Neural progenitor cell (in vitro differentiated cells): ENCODE data around the gene ZSCAN30. TPM values are rescaled to one million over a fixed set of nuclear protein-coding genes. Genes with fewer than 3 reads are reported as not detected.
A peak's percentile ranks its signal among the peaks of the same experiment; 100 is the strongest.

Source experiments
- DNase-seq: peaks from one replicate; pipeline ENCODE4 v3.0.0-alpha.2; 2016; ENCODE audit warnings: low spot score
- H2AFZ ChIP-seq: fragments of 200-600 bp; sonication (generic); replicated peaks from 2 replicates; pipeline ENCODE4 v1.6.1; 2016; ENCODE audit warnings: antibody characterized with exemption
- H3F3A ChIP-seq: fragments of 200-600 bp; sonication (generic); 2 replicates; pipeline ENCODE4 v1.6.1; 2016; ENCODE audit warnings: antibody characterized with exemption, low read depth
- H3K27ac ChIP-seq: fragments of 200-600 bp; sonication (generic); 2 replicates; pipeline ENCODE4 v1.5.1; 2016; ENCODE audit warnings: mild to moderate bottlenecking
- H3K27me3 ChIP-seq: fragments of 200-600 bp; sonication (generic); 2 replicates; pipeline ENCODE4 v1.6.1; 2016; ENCODE audit warnings: mild to moderate bottlenecking, moderate library complexity
- H3K36me3 ChIP-seq: fragments of 200-600 bp; sonication (generic); 2 replicates; pipeline ENCODE4 v1.5.1; 2016
- H3K4me1 ChIP-seq: fragments of 200-600 bp; sonication (generic); 2 replicates; pipeline ENCODE4 v1.6.1; 2016; ENCODE audit warnings: mixed run types
- H3K4me2 ChIP-seq: fragments of 200-600 bp; sonication (generic); 2 replicates; pipeline ENCODE4 v1.6.1; 2016
- H3K4me3 ChIP-seq: fragments of 200-600 bp; sonication (generic); 2 replicates; pipeline ENCODE4 v1.5.1; 2016
- H3K79me2 ChIP-seq: fragments of 200-600 bp; sonication (generic); 2 replicates; pipeline ENCODE4 v1.6.1; 2016; ENCODE audit warnings: low read depth
- H3K9ac ChIP-seq: fragments of 200-600 bp; sonication (generic); 2 replicates; pipeline ENCODE4 v1.6.1; 2016
- H3K9me3 ChIP-seq: fragments of 200-600 bp; sonication (generic); 2 replicates; pipeline ENCODE4 v1.5.1; 2016; ENCODE audit warnings: low read depth
- H4K20me1 ChIP-seq: fragments of 200-600 bp; sonication (generic); 2 replicates; pipeline ENCODE4 v1.6.1; 2016; ENCODE audit warnings: low read depth
- H3K27ac Mint-ChIP-seq: 3 replicates; pipeline ENCODE4 v1.8.0; 2021; ENCODE audit warnings: mixed read lengths
- H3K27me3 Mint-ChIP-seq: 2 replicates; pipeline ENCODE4 v1.8.0; 2022; ENCODE audit warnings: low read depth, mild to moderate bottlenecking, inconsistent platforms, moderate library complexity, mixed read lengths; ENCODE audit not compliant: insufficient read depth
- H3K36me3 Mint-ChIP-seq: 3 replicates; pipeline ENCODE4 v1.8.0; 2021; ENCODE audit warnings: mixed read lengths
- H3K4me1 Mint-ChIP-seq: 3 replicates; pipeline ENCODE4 v1.8.0; 2021; ENCODE audit warnings: mixed read lengths
- H3K4me3 Mint-ChIP-seq: 3 replicates; pipeline ENCODE4 v1.8.0; 2021; ENCODE audit warnings: mild to moderate bottlenecking, moderate library complexity, mixed read lengths
- H3K9me3 Mint-ChIP-seq: 3 replicates; pipeline ENCODE4 v1.8.0; 2020; ENCODE audit warnings: mixed read lengths
- EZH2 ChIP-seq: fragments of 200-600 bp; sonication (generic); IDR thresholded peaks from 2 replicates; pipeline ENCODE4 v1.6.1; 2017; ENCODE audit warnings: antibody characterized with exemption, mild to moderate bottlenecking, moderate library complexity
- EZH2phosphoT487 ChIP-seq: fragments of 200-600 bp; sonication (generic); IDR thresholded peaks from 2 replicates; pipeline ENCODE4 v1.6.1; 2017; ENCODE audit warnings: antibody characterized with exemption
- total RNA-seq: library from RNA; depleted of rRNA; stranded (reverse); fragments of >200 nt; gene quantifications from 2 replicates; pipeline ENCODE4 v1.2.3, GENCODE V29; 2015; ENCODE audit warnings: low replicate concordance
- TF ChIP-seq, protein P1 (sequence below): fragments of 200-600 bp; sonication (generic); IDR thresholded peaks from 2 replicates; pipeline ENCODE4 v1.5.1; 2017; ENCODE audit warnings: antibody characterized with exemption, mild to moderate bottlenecking

Gene ZSCAN30
- total RNA-seq, 1 donor from 2014 or later: 21.7 TPM

DNA sequence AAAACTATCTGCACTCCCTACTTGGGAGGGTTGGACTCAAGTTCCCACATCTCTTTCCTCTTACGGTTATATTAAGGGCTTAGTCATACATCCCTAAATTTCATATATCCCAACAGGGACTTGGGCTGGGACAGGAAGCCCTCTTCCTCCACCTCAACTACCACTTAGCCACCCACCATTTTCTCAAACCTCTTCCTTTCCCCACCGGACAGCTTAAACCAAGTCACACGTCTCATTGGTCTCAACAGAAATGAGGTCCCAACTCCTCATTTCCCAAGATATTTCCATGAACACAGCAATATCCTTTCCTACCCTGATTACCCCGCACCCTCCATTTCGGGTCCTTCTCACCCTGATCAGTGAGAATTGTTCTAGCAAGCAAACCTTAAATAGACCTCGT, 736 bp downstream of the ZSCAN30 start:
- no peaks in the 10 kb centered on the region for H3K36me3 ChIP-seq
- H4K20me1 ChIP-seq: no peaks in the 10 kb centered on the region
- H3K27me3 Mint-ChIP-seq: peaks cover 6% of the 10 kb centered on the region
- no peaks in the 10 kb centered on the region for H3K27me3 ChIP-seq
- H3K4me3 ChIP-seq: peak overlapping the region; percentile 81
- H3K79me2 ChIP-seq: peaks cover 64% of the 10 kb centered on the region
- H3K9me3 ChIP-seq: peaks cover 6% of the 10 kb centered on the region
- H3K27ac Mint-ChIP-seq: peak overlapping the region; percentile 97
- H2AFZ ChIP-seq: peak overlapping the region; percentile 95
- DNase-seq: no peak
- H3K4me2 ChIP-seq: peak overlapping the region; percentile 93
- H3K4me3 Mint-ChIP-seq: peak overlapping the region; percentile 99
- peaks cover 17% of the 10 kb centered on the region for H3K4me1 Mint-ChIP-seq
- H3K4me1 ChIP-seq: peaks cover 10% of the 10 kb centered on the region
- H3K27ac ChIP-seq: no peak overlapping the region
- H3F3A ChIP-seq: peaks cover 8% of the 10 kb centered on the region
- peak overlapping the region; percentile 65 for H3K9ac ChIP-seq
- H3K36me3 Mint-ChIP-seq: peaks cover 23% of the 10 kb centered on the region
- H3K9me3 Mint-ChIP-seq: peaks cover 29% of the 10 kb centered on the region
- TF ChIP-seq, protein P1, sequence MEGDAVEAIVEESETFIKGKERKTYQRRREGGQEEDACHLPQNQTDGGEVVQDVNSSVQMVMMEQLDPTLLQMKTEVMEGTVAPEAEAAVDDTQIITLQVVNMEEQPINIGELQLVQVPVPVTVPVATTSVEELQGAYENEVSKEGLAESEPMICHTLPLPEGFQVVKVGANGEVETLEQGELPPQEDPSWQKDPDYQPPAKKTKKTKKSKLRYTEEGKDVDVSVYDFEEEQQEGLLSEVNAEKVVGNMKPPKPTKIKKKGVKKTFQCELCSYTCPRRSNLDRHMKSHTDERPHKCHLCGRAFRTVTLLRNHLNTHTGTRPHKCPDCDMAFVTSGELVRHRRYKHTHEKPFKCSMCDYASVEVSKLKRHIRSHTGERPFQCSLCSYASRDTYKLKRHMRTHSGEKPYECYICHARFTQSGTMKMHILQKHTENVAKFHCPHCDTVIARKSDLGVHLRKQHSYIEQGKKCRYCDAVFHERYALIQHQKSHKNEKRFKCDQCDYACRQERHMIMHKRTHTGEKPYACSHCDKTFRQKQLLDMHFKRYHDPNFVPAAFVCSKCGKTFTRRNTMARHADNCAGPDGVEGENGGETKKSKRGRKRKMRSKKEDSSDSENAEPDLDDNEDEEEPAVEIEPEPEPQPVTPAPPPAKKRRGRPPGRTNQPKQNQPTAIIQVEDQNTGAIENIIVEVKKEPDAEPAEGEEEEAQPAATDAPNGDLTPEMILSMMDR: no peak
- TF ChIP-seq EZH2: no peak
- TF ChIP-seq EZH2phosphoT487: no peak

DNA sequence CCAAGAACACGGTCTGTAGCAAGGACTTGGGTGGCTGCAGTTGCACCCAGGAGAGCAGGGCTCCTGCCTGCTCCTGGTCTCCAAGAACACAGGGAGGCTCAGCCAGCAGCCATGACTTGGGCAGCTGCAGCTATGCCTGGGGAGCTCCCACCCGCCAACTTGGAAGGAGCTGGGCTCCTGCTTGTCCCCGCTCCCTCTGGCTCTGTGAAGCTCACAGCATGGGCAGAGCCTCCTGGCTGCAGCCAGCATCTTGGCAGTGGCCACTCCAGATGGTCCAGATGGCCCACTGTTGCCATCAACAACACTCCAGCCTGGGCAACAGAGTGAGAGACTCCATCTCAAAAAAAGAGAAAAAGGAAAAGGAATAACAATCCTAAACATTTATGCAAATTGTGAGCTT, 5.2 kb downstream of the ZSCAN30 start:
- Histone ChIP-seq H3K27ac (no peak overlapping the region), H3K27me3 (no peaks in the 10 kb centered on the region), H4K20me1 (no peaks in the 10 kb centered on the region), H3K4me1 (peaks cover 4% of the 10 kb centered on the region), H3K4me3 (no peak overlapping the region), H2AFZ (no peak overlapping the region), H3K36me3 (no peaks in the 10 kb centered on the region), H3K9me3 (peaks cover 6% of the 10 kb centered on the region), H3K79me2 (peaks cover 26% of the 10 kb centered on the region), H3K9ac (no peak overlapping the region), H3F3A (peaks cover 7% of the 10 kb centered on the region), H3K4me2 (no peak overlapping the region)
- H3K27me3 Mint-ChIP-seq: no peaks in the 10 kb centered on the region
- no peak for TF ChIP-seq EZH2
- TF ChIP-seq EZH2phosphoT487: no peak
- TF ChIP-seq, protein P1: no peak
- no peak for DNase-seq
- no peak overlapping the region for H3K4me3 Mint-ChIP-seq
- no peak overlapping the region for H3K27ac Mint-ChIP-seq
- H3K4me1 Mint-ChIP-seq: peaks cover 4% of the 10 kb centered on the region
- H3K9me3 Mint-ChIP-seq: peaks cover 37% of the 10 kb centered on the region
- H3K36me3 Mint-ChIP-seq: peaks cover 11% of the 10 kb centered on the region

DNA sequence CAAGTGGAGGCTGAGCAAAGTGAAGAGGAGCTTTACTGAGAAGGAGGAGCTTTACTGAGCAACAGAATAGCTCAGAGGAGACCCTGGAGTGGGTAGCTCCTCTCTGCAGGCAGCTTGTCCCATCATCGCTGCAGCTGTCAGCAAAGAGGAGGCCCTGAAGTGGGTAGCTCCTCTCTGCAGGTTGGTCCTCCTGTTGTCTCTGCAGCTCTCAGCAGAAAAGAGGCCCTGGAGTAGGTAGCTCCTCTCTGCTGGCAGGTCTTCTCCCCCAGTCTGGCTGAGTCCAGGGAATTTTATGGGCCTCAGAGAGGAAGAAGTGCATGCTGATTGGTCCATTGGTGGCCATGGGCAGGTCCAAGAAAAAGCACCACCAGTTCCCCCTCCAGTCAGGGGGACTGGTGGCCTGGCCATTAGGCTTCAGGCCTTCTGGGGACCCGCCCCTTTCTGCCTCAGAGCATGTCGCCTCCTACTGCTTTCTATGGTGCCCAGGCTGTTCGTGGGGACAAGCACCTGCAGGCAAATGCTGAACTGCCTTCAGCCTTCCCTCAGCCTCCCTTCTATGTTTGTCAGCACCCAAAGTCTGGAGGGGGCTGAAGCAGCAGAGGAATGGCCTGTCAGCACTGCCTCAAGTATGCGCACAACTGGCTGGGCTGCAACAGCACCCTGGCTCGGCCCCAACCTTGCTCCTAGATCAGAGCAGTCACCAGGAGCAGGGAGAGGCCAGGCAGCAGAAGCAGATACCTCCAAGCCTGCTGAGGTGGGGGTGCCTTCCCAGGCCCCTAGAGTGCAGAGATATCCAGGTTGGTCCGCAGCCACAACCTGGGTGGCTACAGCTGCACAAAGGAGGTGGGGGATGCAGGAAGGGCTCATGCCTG, 5.9 kb downstream of the ZSCAN30 start:
- no peak overlapping the region for H3K4me3 Mint-ChIP-seq
- H3K27ac Mint-ChIP-seq: no peak overlapping the region
- Histone ChIP-seq H3K4me1 (peaks cover 1% of the 10 kb centered on the region), H3K4me3 (no peak overlapping the region), H4K20me1 (no peaks in the 10 kb centered on the region), H3K36me3 (no peaks in the 10 kb centered on the region), H3K9me3 (peaks cover 7% of the 10 kb centered on the region), H3K79me2 (peaks cover 20% of the 10 kb centered on the region), H3K27ac (no peak overlapping the region), H3K27me3 (no peaks in the 10 kb centered on the region), H2AFZ (no peak overlapping the region), H3K4me2 (no peak overlapping the region), H3F3A (no peaks in the 10 kb centered on the region), H3K9ac (no peak overlapping the region)
- peaks cover 11% of the 10 kb centered on the region for H3K36me3 Mint-ChIP-seq
- H3K27me3 Mint-ChIP-seq: no peaks in the 10 kb centered on the region
- peaks cover 39% of the 10 kb centered on the region for H3K9me3 Mint-ChIP-seq
- TF ChIP-seq, protein P1: no peak
- TF ChIP-seq EZH2phosphoT487 (no peak), EZH2 (no peak)
- H3K4me1 Mint-ChIP-seq: peaks cover under 1% of the 10 kb centered on the region
- DNase-seq: no peak
